Activated CD8-positive, alpha-beta memory T cell treated with anti-CD3 and anti-CD28 coated beads, Interleukin-2, amount 10 ng/mL, durations not matched to agents 7 days and 5 days (primary cell): ENCODE results near the gene EPM2A. TPM values are rescaled to one million over a fixed set of nuclear protein-coding genes. Genes with fewer than 3 reads are reported as not detected.

ENCODE experiments used
- ATAC-seq: fragments of 150-1000 bp; cut with Tn5 transposase; one replicate; pipeline ENCODE4 v1.10.0; 2021; ENCODE audit warnings: moderate library complexity
- CTCF ChIA-PET: fragments of 350-600 bp; sonication (Branson Sonifier 250); formaldehyde crosslinking; loops from one replicate; lab custom pipeline; 2021; ENCODE audit warnings: antibody characterized with exemption; lab: Charles Lee
- DNase-seq: peaks from one replicate; pipeline ENCODE4 v3.0.0-alpha.2; 2020
- H3K27ac Mint-ChIP-seq: one replicate; pipeline ENCODE4 v1.8.0; 2021; ENCODE audit warnings: mild to moderate bottlenecking, mixed read lengths
- H3K27me3 Mint-ChIP-seq: one replicate; pipeline ENCODE4 v1.8.0; 2021; ENCODE audit warnings: mixed read lengths
- H3K36me3 Mint-ChIP-seq: one replicate; pipeline ENCODE4 v1.8.0; 2021; ENCODE audit warnings: mild to moderate bottlenecking, mixed read lengths
- H3K4me1 Mint-ChIP-seq: one replicate; pipeline ENCODE4 v1.8.0; 2021; ENCODE audit warnings: mixed read lengths
- H3K4me3 Mint-ChIP-seq: one replicate; pipeline ENCODE4 v1.8.0; 2021; ENCODE audit warnings: mild to moderate bottlenecking, moderate library complexity, mixed read lengths
- H3K9me3 Mint-ChIP-seq: one replicate; pipeline ENCODE4 v1.8.0; 2022; ENCODE audit warnings: low read depth, mixed read lengths
- total RNA-seq, 2 experiments: library from RNA; stranded (reverse); gene quantifications; one replicate each; pipeline ENCODE4 v1.2.3, GENCODE V29; 2021

The EPM2A gene
- total RNA-seq, 2 experiments from 2014 or later: 7.0 TPM

DNA sequence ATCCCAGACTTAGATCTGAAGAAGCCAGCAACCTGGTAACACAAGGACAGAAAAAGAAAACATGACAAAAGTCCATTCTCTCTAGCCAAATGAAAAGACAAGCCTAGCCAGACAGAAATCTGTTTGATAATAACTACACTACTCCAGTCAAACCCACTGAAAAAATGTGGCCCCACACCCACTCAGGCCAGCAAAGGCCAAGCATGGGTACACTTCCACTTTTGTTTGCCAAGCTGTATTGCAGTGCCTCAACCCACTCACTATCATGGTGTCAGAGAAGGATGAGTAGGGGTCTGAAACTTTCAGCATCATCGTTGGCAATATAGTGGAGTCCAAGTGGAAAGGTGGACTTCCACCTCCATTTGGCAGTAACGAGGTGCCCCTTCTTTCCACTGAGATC lies 45.8 kb downstream of the EPM2A start:
- DNase-seq: no peak
- peaks cover 4% of the 10 kb centered on the region for H3K36me3 Mint-ChIP-seq
- no peak for ATAC-seq
- no peaks in the 10 kb centered on the region for H3K9me3 Mint-ChIP-seq
- no peaks in the 10 kb centered on the region for H3K27me3 Mint-ChIP-seq
- H3K4me1 Mint-ChIP-seq: no peaks in the 10 kb centered on the region
- CTCF ChIA-PET: no interaction called here
- H3K27ac Mint-ChIP-seq: no peak overlapping the region
- H3K4me3 Mint-ChIP-seq: no peak overlapping the region

- no peaks in the 10 kb centered on the region for H3K27me3 Mint-ChIP-seq
- no peak overlapping the region for H3K4me3 Mint-ChIP-seq
- ATAC-seq (no peak), DNase-seq (no peak)
- CTCF ChIA-PET: no interaction called here
- H3K4me1 Mint-ChIP-seq: no peaks in the 10 kb centered on the region
- peaks cover 7% of the 10 kb centered on the region for H3K36me3 Mint-ChIP-seq
- H3K27ac Mint-ChIP-seq: no peak overlapping the region
- H3K9me3 Mint-ChIP-seq: no peaks in the 10 kb centered on the region
These were observed 46.8 kb downstream of the EPM2A start for GRCh38 chr6:145688493-145688905.

- no peak overlapping the region for H3K4me3 Mint-ChIP-seq
- CTCF ChIA-PET: no interaction called here
- no peak overlapping the region for H3K27ac Mint-ChIP-seq
- H3K36me3 Mint-ChIP-seq: peaks cover 17% of the 10 kb centered on the region
- no peaks in the 10 kb centered on the region for H3K4me1 Mint-ChIP-seq
- DNase-seq (no peak), ATAC-seq (no peak)
- H3K27me3 Mint-ChIP-seq: no peaks in the 10 kb centered on the region
- H3K9me3 Mint-ChIP-seq: peaks cover 4% of the 10 kb centered on the region
These were observed 49.4 kb downstream of the EPM2A start for GRCh38 chr6:145685932-145686331.

- no peak for DNase-seq
- H3K4me1 Mint-ChIP-seq: no peaks in the 10 kb centered on the region
These were observed 53.4 kb downstream of the EPM2A start for GRCh38 chr6:145681965-145682364.

DNA sequence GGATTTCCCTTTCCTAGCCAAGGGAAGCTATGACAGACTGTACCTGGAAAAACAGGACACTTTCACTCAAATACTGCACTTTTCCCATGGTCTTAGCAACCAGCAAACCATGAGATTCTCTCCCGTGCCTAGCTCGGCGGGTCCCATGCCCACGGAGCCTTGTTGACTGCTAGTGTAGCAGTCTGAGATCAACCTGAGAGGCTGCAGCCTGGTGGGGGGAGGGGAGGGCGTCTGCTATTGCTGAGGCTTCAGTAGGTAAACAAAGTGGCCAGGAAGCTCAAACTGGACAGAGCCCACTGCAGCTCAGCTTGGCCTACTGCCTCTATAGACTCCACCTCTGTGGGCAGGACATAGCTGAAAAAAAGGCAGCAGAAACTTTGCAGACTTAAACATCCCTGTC lies 61.8 kb downstream of the EPM2A start:
- Mint-ChIP-seq H3K4me3 (no peak overlapping the region), H3K4me1 (peaks cover 2% of the 10 kb centered on the region), H3K27ac (no peak overlapping the region), H3K36me3 (peaks cover 6% of the 10 kb centered on the region), H3K9me3 (no peaks in the 10 kb centered on the region), H3K27me3 (no peaks in the 10 kb centered on the region)
- CTCF ChIA-PET: interaction anchor here (1.1 kb wide), 1 partner anchor 35 kb away, joined by 3 read pairs; no protein-coding TSS in a partner anchor
- no peak for ATAC-seq
- no peak for DNase-seq

More at GRCh38 chr6:145681965-145682364, 53.4 kb downstream of the EPM2A start:
- ATAC-seq: no peak
- CTCF ChIA-PET: no interaction called here
- Mint-ChIP-seq H3K27me3 (no peaks in the 10 kb centered on the region), H3K36me3 (peaks cover 20% of the 10 kb centered on the region), H3K4me3 (no peak overlapping the region), H3K27ac (no peak overlapping the region), H3K9me3 (peaks cover 4% of the 10 kb centered on the region)

DNA sequence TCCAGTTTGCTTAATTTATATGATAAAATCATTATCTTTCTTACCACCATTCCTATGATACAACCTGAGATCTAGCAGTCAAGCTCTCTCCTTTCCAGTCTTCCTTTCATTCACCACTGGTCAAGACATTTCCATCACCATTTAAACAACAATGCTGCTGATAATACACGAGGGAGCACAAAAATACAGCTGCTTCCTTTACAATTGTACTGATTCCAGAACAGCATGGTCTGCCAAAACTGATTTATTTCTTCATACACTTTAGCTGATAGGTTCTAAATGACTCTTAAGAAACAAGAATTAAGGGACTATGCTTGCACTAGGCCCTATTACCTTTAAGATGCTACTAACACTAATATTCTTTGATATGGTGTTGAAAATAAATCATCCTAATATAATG lies 65.0 kb downstream of the EPM2A start:
- Mint-ChIP-seq H3K4me3 (no peak overlapping the region), H3K4me1 (peaks cover 2% of the 10 kb centered on the region), H3K27ac (no peak overlapping the region), H3K36me3 (no peaks in the 10 kb centered on the region), H3K9me3 (no peaks in the 10 kb centered on the region), H3K27me3 (no peaks in the 10 kb centered on the region)
- ATAC-seq (no peak), DNase-seq (no peak)
- CTCF ChIA-PET: interaction anchor here (2.7 kb wide), 1 partner anchor 37 kb away, joined by 8 read pairs; no protein-coding TSS in a partner anchor

DNA sequence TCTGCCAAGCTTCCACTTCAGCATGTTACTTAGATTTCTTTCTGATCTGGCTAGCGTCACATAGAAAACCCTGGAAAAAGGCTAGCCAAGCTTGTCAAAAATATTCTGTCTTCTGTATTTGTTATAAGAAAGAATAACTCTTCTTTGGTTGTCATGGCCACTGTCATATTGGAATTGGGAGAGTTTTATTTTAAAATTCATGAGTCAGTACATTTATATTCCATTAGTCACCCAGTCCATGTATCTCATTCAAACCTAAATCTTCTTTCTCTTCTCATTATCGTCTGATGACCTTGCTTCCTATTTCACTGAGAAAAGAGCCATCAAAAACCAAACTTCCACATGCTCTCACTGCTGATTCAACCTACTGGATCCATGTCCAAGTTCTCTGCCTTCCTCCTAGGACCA lies 65.7 kb downstream of the EPM2A start:
- no peak for ATAC-seq
- no peak for DNase-seq
- H3K27me3 Mint-ChIP-seq: no peaks in the 10 kb centered on the region
- CTCF ChIA-PET: interaction anchor here (2.7 kb wide), 1 partner anchor 36 kb away, joined by 8 read pairs; no protein-coding TSS in a partner anchor
- no peak overlapping the region for H3K27ac Mint-ChIP-seq
- H3K4me3 Mint-ChIP-seq: no peak overlapping the region
- H3K4me1 Mint-ChIP-seq: peaks cover under 1% of the 10 kb centered on the region
- no peaks in the 10 kb centered on the region for H3K36me3 Mint-ChIP-seq
- H3K9me3 Mint-ChIP-seq: no peaks in the 10 kb centered on the region

DNA sequence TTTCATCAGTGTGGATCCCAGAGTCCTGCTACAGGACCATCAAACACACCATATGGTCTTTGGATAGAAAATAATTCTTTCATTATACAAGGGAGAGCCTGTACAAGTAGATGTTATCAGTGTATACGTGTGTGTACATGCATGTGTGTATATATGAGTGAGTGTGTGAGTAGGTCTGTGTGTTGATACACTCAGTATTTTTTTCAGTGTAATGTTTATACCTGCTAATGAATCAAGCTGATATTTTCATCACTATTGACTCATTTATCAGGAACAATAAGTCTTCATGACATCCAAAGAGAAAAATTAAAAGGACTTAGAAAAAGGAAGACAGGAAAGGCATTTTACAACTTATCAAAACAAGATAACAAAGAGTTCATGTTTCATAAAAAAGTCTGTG lies 66.5 kb downstream of the EPM2A start:
- no peaks in the 10 kb centered on the region for H3K36me3 Mint-ChIP-seq
- no peak overlapping the region for H3K4me3 Mint-ChIP-seq
- ATAC-seq: no peak
- H3K27ac Mint-ChIP-seq: no peak overlapping the region
- no peak for DNase-seq
- H3K4me1 Mint-ChIP-seq: no peaks in the 10 kb centered on the region
- CTCF ChIA-PET: interaction anchor here (2.7 kb wide), 1 partner anchor 35 kb away, joined by 8 read pairs; no protein-coding TSS in a partner anchor
- H3K27me3 Mint-ChIP-seq: no peaks in the 10 kb centered on the region
- no peaks in the 10 kb centered on the region for H3K9me3 Mint-ChIP-seq

- H3K4me3 Mint-ChIP-seq: no peak overlapping the region
- no peaks in the 10 kb centered on the region for H3K27me3 Mint-ChIP-seq
- H3K4me1 Mint-ChIP-seq: peaks cover 12% of the 10 kb centered on the region
- no peak overlapping the region for H3K27ac Mint-ChIP-seq
- CTCF ChIA-PET: no interaction called here
- peaks cover 2% of the 10 kb centered on the region for H3K9me3 Mint-ChIP-seq
- peaks cover 4% of the 10 kb centered on the region for H3K36me3 Mint-ChIP-seq
- DNase-seq (no peak), ATAC-seq (no peak)
These were observed 74.6 kb downstream of the EPM2A start for GRCh38 chr6:145660676-145661075.

GRCh38 chr6:145656128-145656527 lies 79.2 kb downstream of the EPM2A start:
- peaks cover 6% of the 10 kb centered on the region for H3K4me1 Mint-ChIP-seq
- ATAC-seq: no peak
- no peak overlapping the region for H3K4me3 Mint-ChIP-seq
- no peaks in the 10 kb centered on the region for H3K9me3 Mint-ChIP-seq
- DNase-seq: no peak
- no peaks in the 10 kb centered on the region for H3K36me3 Mint-ChIP-seq
- no peaks in the 10 kb centered on the region for H3K27me3 Mint-ChIP-seq
- CTCF ChIA-PET: interaction anchor here (0.7 to 1.2 kb wide), 2 partner anchors 47 to 1100 kb away, joined by 3 read pairs; no protein-coding TSS in a partner anchor
- no peak overlapping the region for H3K27ac Mint-ChIP-seq

- CTCF ChIA-PET: no interaction called here
- Mint-ChIP-seq H3K27ac (no peak overlapping the region), H3K9me3 (no peaks in the 10 kb centered on the region), H3K4me3 (no peak overlapping the region), H3K4me1 (peaks cover 3% of the 10 kb centered on the region), H3K27me3 (no peaks in the 10 kb centered on the region), H3K36me3 (no peaks in the 10 kb centered on the region)
- ATAC-seq (no peak), DNase-seq (no peak)
These were observed 82.7 kb downstream of the EPM2A start for GRCh38 chr6:145652572-145652971.

GRCh38 chr6:145651988-145652387 lies 83.3 kb downstream of the EPM2A start:
- H3K36me3 Mint-ChIP-seq: no peaks in the 10 kb centered on the region
- ATAC-seq (no peak), DNase-seq (no peak)
- no peaks in the 10 kb centered on the region for H3K9me3 Mint-ChIP-seq
- H3K27me3 Mint-ChIP-seq: no peaks in the 10 kb centered on the region
- no peak overlapping the region for H3K4me3 Mint-ChIP-seq
- H3K4me1 Mint-ChIP-seq: peaks cover 3% of the 10 kb centered on the region
- CTCF ChIA-PET: no interaction called here
- H3K27ac Mint-ChIP-seq: no peak overlapping the region

DNA sequence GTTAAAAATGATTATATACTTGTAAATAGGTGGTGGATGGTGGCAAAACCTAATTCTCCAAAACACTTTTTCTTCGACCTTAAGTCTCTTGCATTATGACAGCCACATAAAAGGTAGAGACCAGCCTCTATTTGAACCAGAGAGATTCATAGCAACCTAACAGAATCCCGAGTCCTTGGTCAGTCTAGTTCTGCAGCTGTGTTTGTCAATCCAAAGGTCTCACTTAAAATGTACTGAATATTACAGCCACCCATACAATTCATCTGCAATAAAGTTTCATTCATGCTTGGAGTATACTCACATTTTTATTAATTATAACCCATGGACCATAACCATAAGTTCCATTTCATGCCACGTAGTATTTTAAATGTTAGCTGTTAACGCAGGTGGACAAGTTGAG lies 87.2 kb downstream of the EPM2A start:
- H3K36me3 Mint-ChIP-seq: no peaks in the 10 kb centered on the region
- H3K9me3 Mint-ChIP-seq: no peaks in the 10 kb centered on the region
- no peak overlapping the region for H3K27ac Mint-ChIP-seq
- CTCF ChIA-PET: no interaction called here
- no peaks in the 10 kb centered on the region for H3K4me1 Mint-ChIP-seq
- no peaks in the 10 kb centered on the region for H3K27me3 Mint-ChIP-seq
- no peak for DNase-seq
- no peak for ATAC-seq
- no peak overlapping the region for H3K4me3 Mint-ChIP-seq

DNA sequence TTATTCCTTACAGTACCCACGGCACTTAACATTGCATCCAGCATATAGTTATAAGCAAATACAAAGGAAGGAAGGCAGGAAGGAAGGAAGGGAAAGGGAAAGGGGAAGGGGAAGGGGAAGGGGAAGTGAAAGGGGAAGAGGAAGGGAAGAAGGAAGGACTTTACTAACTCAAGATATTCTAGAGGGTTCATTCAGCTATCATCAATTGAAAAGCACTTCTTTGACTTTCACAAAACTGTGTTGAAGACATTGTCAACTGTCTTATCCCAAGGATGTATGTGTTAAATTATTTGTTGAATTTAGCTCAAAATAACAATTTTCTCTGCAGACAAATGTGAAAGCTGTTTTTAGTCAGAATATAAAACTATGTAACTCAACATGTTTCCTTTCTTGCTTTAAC lies 87.7 kb downstream of the EPM2A start:
- no peaks in the 10 kb centered on the region for H3K36me3 Mint-ChIP-seq
- no peak for DNase-seq
- no peak for ATAC-seq
- H3K27me3 Mint-ChIP-seq: no peaks in the 10 kb centered on the region
- no peak overlapping the region for H3K27ac Mint-ChIP-seq
- H3K9me3 Mint-ChIP-seq: no peaks in the 10 kb centered on the region
- H3K4me1 Mint-ChIP-seq: no peaks in the 10 kb centered on the region
- no peak overlapping the region for H3K4me3 Mint-ChIP-seq
- CTCF ChIA-PET: no interaction called here
